GM19351 (cell line): ENCODE results near the gene USP11.

ENCODE experiments used
- ATAC-seq: cut with Tn5 transposase; IDR thresholded peaks from one replicate; pipeline ENCODE4 v1.9.1; 2021; ENCODE audit warnings: mild to moderate bottlenecking, moderate library complexity; ENCODE audit not compliant: unreplicated experiment

Gene USP11

DNA sequence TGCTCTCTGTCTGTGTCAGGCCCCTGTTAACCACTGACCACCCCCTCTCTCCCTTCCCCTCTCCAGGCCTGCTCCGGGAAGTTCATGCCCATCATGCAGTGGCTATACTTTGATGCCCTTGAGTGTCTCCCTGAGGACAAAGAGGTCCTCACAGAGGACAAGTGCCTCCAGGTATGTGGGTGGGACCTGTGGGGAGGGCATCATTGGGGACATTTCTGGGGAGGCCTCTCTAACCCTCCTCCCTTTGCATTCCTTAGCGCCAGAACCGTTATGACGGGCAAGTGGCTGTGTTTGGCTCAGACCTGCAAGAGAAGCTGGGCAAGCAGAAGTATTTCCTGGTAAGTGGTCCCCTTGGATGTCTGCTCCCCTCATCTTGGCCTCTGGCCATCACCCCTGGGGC is 29.9 kb upstream of the USP11 start:
- no peak for ATAC-seq

- no peak for ATAC-seq
Measured at GRCh38 chrX:47204970-47205369, 27.8 kb upstream of the USP11 start.

DNA sequence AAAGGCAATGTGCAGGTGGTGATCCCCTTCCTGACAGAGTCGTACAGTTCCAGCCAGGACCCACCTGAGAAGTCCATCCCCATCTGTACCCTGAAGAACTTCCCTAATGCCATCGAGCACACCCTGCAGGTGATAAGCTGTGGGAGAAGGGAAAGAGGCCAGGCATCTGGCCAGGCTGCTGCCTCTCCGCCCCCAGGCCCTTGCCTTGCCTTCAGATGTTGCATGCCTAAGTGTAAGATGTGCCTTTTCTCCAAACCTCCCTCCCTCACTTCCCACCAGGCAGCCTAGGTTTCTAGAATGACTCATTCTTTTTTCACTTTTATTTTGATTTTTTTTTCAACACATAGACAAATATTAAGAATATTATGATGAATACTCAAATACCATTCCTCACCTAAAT is 26.5 kb upstream of the USP11 start:
- no peak for ATAC-seq

GRCh38 chrX:47208108-47208507 is 24.7 kb upstream of the USP11 start:
- no peak for ATAC-seq

- no peak for ATAC-seq
Measured at GRCh38 chrX:47209508-47210238, 23.1 kb upstream of the USP11 start.

DNA sequence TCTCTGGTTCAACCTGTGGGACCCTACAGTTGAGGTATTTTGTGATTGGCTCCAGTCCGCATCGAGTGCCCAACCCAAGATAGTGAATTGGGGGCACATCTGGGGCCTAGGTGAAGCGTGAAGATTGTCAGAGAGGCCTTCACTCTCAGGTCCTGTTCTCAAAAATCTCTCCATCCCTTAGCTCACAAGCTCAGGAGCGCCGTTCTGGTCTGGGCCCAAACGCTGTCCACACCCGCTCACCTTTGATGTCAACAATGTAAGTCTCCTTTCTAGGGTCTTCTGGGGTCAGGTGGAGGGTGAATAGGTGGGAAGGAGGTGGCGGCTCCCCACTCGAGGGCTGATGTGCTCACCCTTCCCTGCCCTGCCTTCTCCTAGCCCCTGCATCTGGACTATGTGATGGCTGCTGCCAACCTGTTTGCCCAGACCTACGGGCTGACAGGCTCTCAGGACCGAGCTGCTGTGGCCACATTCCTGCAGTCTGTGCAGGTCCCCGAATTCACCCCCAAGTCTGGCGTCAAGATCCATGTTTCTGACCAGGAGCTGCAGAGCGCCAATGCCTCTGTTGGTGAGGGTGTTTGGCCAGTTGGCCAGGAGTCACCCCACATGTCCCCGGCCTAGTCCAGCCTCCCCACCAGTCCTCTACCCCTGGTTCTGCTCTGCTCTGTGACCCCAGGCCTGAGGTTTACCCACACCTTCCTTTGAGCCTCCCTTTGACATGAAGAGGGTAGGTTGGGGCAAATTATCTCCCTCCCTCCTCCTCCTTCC is 22.0 kb upstream of the USP11 start:
- ATAC-seq = no peak

- no peak for ATAC-seq
Measured at GRCh38 chrX:47212381-47213293, 20.2 kb upstream of the USP11 start.

DNA sequence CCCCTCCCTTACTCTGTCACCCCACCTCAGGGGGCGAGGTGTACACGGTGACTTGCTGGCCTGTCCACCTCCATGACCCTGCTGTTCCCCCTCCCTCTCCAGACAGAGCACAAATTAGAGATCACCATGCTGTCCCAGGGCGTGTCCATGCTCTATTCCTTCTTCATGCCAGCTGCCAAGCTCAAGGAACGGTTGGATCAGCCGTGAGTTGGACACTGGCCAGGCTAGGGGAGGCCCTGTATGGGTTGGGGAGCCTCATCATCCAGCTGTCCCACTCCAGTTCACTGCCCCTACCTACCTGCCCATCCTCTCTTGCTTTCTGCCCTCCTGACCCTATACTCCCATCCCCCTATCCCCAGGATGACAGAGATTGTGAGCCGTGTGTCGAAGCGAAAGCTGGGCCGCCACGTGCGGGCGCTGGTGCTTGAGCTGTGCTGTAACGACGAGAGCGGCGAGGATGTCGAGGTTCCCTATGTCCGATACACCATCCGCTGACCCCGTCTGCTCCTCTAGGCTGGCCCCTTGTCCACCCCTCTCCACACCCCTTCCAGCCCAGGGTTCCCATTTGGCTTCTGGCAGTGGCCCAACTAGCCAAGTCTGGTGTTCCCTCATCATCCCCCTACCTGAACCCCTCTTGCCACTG is 18.3 kb upstream of the USP11 start:
- no peak for ATAC-seq

DNA sequence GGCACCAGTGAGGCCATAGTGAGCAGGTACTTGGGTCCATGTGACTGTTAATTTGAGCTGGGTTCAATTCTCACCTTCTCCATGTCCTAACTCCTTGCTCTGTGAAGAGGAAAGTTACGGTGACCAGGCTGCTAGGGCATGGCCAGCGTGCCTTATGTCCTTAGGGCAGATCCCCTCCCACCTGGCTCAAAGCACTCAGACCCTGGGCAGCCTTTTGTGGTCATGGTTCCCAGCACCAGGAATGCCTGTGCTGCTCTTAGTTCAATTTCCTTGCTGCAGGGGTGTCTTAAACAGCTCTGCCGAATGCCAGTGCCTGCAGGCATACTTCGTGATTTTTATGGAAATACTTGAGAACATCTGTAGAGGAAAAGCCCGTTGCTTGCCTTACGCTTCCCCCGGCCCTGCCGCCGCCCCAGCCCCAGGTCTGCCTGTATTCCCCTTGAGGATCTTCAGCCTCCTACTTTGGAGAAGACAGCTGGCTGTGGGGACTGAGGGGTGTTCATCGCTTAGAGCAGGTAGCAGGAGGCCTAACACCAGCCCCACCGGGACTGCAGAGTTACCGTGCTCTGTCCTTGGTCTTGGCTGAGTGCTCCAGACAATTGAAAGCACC is 17.4 kb upstream of the USP11 start:
- no peak for ATAC-seq

- ATAC-seq = no peak
Measured at GRCh38 chrX:47216393-47216925, 16.4 kb upstream of the USP11 start.

DNA sequence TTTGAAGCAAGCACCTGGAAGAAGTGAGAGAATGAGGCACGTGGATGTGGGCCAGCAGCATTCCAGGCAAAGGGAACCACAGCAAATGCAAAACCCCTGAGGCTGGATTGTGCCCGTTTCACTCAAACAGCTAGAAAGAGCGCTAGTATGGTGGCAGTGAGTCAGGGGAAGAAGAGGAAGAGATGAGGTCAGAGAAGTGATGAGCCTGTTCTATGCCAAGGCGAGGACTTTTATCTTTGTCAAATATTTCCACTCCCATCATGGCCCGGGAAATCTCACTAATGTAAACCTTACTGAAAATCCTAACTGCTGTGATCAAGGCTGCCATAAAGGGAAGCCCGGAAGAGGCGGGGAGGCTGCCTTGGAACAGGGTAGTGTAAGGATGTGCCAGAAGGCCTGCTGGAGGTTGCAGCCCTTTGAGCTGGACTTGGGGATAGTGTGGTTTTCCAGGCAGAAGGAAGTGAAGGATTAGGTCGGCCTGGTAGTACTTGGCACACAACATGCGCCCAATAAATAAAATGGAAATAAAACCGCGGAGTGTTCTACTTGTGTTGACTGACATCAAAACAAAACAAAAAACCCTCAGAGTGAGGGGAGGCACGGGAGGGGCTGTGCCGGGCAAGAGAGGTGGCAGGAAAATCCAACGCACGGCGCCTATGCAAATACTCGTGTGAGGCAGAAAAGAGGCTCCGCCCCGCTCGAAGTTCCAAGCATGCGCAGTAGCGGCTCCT is 15.5 kb upstream of the USP11 start:
- no peak for ATAC-seq

GRCh38 chrX:47217852-47218279 is 14.9 kb upstream of the USP11 start:
- peak; percentile 81 for ATAC-seq

DNA sequence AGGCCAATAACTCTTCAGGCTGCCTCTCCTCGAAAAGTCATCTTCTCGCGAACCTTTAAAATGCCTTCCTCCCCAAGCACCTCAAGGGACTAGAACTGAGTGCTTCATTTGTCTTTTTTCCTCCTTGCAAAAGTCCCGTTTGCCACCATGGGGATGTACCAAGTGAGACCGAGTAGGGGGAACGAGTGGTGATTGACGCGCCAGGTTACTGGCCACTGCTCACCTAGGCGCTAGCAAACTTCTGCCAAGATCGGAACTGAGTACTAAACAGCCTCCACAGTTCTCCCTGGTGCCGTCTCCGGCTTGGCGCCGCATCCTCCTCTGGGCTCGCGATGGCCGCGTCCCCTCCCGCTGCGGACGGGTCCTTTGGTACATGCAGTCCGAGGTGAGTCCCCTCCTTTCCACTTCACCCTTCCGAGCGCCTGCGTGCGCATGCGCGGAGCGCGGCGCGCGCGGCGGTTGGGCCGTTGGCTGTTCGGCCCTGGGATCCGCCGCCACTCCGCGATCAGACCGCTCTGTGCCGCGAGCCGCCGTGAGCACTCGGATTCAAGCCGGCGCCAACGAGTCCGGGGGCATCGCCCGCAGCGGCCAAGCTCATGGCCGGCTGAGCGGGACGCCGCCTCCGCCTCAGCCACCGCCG is 14.4 kb upstream of the USP11 start, which contains the start of gene CDK16:
Gene CDK16, plus strand, starts transcription at position 402 of the 640 bp plus-strand sequence. CDS start 4,877 bp downstream, outside the sequence.
- ATAC-seq = peak; percentile 32

DNA sequence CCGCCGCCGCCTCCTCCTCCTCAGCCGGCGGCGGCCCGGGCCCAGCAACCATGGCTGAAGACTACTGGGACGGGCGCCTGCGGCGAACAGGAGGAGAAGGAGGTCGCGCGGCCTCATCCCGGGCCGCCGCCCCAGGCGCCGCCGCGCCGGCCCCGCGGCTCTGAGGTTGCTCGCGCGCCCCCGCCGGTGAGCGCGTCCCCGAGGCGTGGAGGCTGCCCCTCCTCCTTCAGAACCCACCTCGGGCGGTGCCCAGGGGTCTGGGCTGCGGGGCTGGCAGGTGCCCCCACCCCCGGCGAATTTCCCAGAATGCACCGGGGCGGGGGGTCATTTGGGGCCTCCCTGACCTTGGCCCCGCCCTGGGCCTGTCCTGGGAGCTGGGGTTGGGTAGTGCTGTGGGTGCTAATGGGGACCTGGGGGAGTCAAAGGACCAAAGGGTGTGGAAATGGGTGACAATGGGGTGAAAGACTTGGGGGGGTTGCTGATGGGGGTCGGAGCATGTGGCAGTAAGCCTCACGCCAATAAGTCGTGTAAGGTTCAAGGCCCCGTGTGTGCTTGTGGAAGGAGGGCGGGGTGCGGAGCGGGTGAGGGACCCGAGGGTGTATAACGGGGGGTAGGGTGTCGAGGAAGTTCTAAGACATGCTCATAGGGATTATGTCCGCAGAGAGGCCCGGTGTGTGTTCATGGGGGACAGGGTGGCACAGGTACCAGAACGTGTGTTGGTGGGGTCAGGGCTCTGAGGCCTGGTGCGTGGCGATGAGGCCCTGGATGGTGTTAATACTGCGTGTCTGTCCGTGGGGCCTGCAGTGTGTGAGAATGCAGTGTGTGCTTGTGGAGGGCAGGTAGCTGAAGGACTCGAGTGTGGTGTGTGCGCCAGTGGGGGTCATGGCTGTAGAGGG is 13.6 kb upstream of the USP11 start:
- ATAC-seq = no peak

DNA sequence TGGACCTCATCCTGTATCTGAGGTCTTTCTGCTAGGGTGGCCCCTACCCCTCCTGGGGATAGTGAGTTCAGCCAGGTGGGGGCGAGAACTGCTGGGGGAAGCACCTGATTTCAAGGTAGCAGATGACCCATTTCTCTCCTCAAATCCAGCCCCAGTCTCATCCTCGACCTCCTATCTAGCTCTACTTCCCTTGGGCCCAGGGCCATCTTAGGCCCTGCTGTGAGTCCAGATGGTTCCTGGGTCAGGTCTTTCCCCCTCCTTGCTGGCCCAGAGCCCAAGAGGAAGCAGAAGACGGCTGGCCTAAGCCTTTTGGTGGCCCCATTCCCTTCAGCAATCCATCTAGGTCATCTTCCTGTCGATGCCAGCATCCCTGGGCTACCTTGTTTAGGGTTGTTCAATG is 11.1 kb upstream of the USP11 start:
- no peak for ATAC-seq

GRCh38 chrX:47222751-47223350 is 10.0 kb upstream of the USP11 start:
- ATAC-seq = no peak

- no peak for ATAC-seq
Measured at GRCh38 chrX:47223476-47224250, 9.1 kb upstream of the USP11 start.
